Endothelial cell of umbilical vein (primary cell): ENCODE data around the gene AMIGO1. TPM values are rescaled to one million over a fixed set of nuclear protein-coding genes. Genes with fewer than 3 reads are reported as not detected.

Experiments used
- BruUV-seq: library from RNA; stranded (reverse); fragments of 400-500 nt; replicated peaks from 2 replicates; lab custom pipeline; 2021; lab: Mats Ljungman, UMichigan
- CTCF ChIA-PET: fragments of 300-600, 350-600 bp; sonication (Branson Sonifier 250); formaldehyde crosslinking; loops from one replicate; lab custom pipeline; 2021; ENCODE audit warnings: antibody characterized with exemption, inconsistent platforms; lab: Charles Lee
- POLR2A ChIA-PET: fragments of 300-600, 350-600 bp; sonication (Branson Sonifier 250); formaldehyde crosslinking; loops from one replicate; lab custom pipeline; 2021; ENCODE audit warnings: antibody characterized with exemption, inconsistent platforms; lab: Charles Lee
- DNase-seq: peaks from one replicate; pipeline ENCODE4 v3.0.0-alpha.2; 2011; ENCODE audit warnings: low read depth, low spot score
- FAIRE-seq: peaks from 2 replicates; lab custom pipeline; 2011; peaks lifted over from hg19 to GRCh38; lab: Jason Lieb, UNC
- H2AFZ ChIP-seq: 2 replicates; pipeline ENCODE4 v1.6.0; 2012; ENCODE audit warnings: low read depth, low read length, control low read depth, inconsistent platforms
- H3K27ac ChIP-seq: 2 replicates; pipeline ENCODE4 v1.5.1; 2011; ENCODE audit warnings: low read depth, mild to moderate bottlenecking, control low read depth, low read length, moderate library complexity; ENCODE audit not compliant: insufficient read depth
- H3K27me3 ChIP-seq, 2 experiments: 2 replicates each; pipeline versions ENCODE4 v1.6.0 to v1.6.1; 2011; ENCODE audit warnings: low read length in 2 of 2, mixed read lengths in 1 of 2; ENCODE audit not compliant: control insufficient read depth in 2 of 2, insufficient read depth in 2 of 2
- H3K36me3 ChIP-seq, 2 experiments: 2 replicates in 1 of 2; 3 replicates in 1 of 2; pipeline ENCODE4 v1.5.1; 2011; ENCODE audit warnings: low read length in 2 of 2, mild to moderate bottlenecking in 1 of 2, moderate library complexity in 1 of 2; ENCODE audit not compliant: control insufficient read depth in 2 of 2, insufficient read depth in 2 of 2; ENCODE audit errors: extremely low read depth in 1 of 2
- H3K4me1 ChIP-seq: 3 replicates; pipeline ENCODE4 v1.5.1; 2011; ENCODE audit warnings: mild to moderate bottlenecking, low read length; ENCODE audit not compliant: control insufficient read depth, insufficient read depth; ENCODE audit errors: extremely low read depth
- H3K4me2 ChIP-seq: 2 replicates; pipeline ENCODE4 v1.6.1; 2011; ENCODE audit warnings: low read length, control low read depth, mixed read lengths; ENCODE audit not compliant: insufficient read depth
- H3K4me3 ChIP-seq, 3 experiments: fragments of 200-600 bp in 1 of 3; sonication (generic), shearing (Covaris generic) in 1 of 3; replicated peaks in 1 of 3; 2 replicates each; pipeline ENCODE4 v1.5.1; 2011 to 2016; ENCODE audit warnings: control low read depth in 3 of 3, low read length in 3 of 3, mild to moderate bottlenecking in 2 of 3, inconsistent platforms in 1 of 3, low read depth in 1 of 3, moderate library complexity in 1 of 3; ENCODE audit not compliant: insufficient read depth in 1 of 3
- H3K79me2 ChIP-seq: 2 replicates; pipeline ENCODE4 v1.6.0; 2012; ENCODE audit warnings: low read length, inconsistent platforms; ENCODE audit not compliant: control insufficient read depth, insufficient read depth
- H3K9ac ChIP-seq: replicated peaks from 2 replicates; pipeline ENCODE3; 2011; ENCODE audit warnings: low read length, control low read depth; ENCODE audit not compliant: insufficient read depth; ENCODE audit errors: extremely low read depth
- H3K9me1 ChIP-seq: replicated peaks from 3 replicates; pipeline ENCODE4 v1.6.0; 2011; ENCODE audit warnings: mild to moderate bottlenecking, low read length; ENCODE audit not compliant: control insufficient read depth, insufficient read depth; ENCODE audit errors: extremely low read depth
- H3K9me3 ChIP-seq: replicated peaks from 2 replicates; pipeline ENCODE4 v1.5.1; 2012; ENCODE audit warnings: low read length, inconsistent platforms; ENCODE audit not compliant: control insufficient read depth, insufficient read depth
- H4K20me1 ChIP-seq: replicated peaks from 2 replicates; pipeline ENCODE3; 2011; ENCODE audit warnings: mild to moderate bottlenecking, low read length; ENCODE audit not compliant: control insufficient read depth, insufficient read depth; ENCODE audit errors: extremely low read depth
- CTCF ChIP-seq, 2 donors: IDR thresholded peaks; 1 replicate in 1 of 2; 2 replicates in 1 of 2; pipeline ENCODE4 v1.5.1; 2011; ENCODE audit warnings: low read length in 2 of 2, mild to moderate bottlenecking in 2 of 2, moderate library complexity in 2 of 2, control low read depth in 1 of 2, inconsistent platforms in 1 of 2, low read depth in 1 of 2; ENCODE audit not compliant: insufficient read depth in 1 of 2; ENCODE audit errors: extremely low read depth in 1 of 2
- EZH2 ChIP-seq: IDR thresholded peaks from 2 replicates; pipeline ENCODE4 v1.6.1; 2012; ENCODE audit warnings: borderline replicate concordance, low read depth, mild to moderate bottlenecking, moderate library complexity, low read length, inconsistent platforms; ENCODE audit not compliant: severe bottlenecking
- FOS ChIP-seq: IDR thresholded peaks from 2 replicates; pipeline ENCODE4 v1.6.1; 2011; ENCODE audit warnings: mild to moderate bottlenecking, low read length, moderate library complexity, borderline replicate concordance; ENCODE audit not compliant: insufficient read depth
- GATA2 ChIP-seq: IDR thresholded peaks from 2 replicates; pipeline ENCODE4 v1.7.0; 2011; ENCODE audit warnings: low read depth, mild to moderate bottlenecking, moderate library complexity, mixed read lengths, low read length; ENCODE audit not compliant: insufficient read length, insufficient read depth
- JUN ChIP-seq: IDR thresholded peaks from 2 replicates; pipeline ENCODE4 v1.6.1; 2011; ENCODE audit warnings: borderline replicate concordance, low read depth; ENCODE audit not compliant: insufficient read length, insufficient read depth
- MAX ChIP-seq: IDR thresholded peaks from 2 replicates; pipeline ENCODE4 v1.6.1; 2011; ENCODE audit not compliant: insufficient read depth, insufficient read length
- MYC ChIP-seq: IDR thresholded peaks from one replicate; pipeline ENCODE4 v1.6.1; 2011; ENCODE audit warnings: mild to moderate bottlenecking, low read depth, low read length
- POLR2A ChIP-seq: IDR thresholded peaks from 2 replicates; pipeline ENCODE4 v1.6.1; 2012; ENCODE audit warnings: low read depth, mild to moderate bottlenecking, control low read depth, low read length
- POLR2AphosphoS5 ChIP-seq: IDR thresholded peaks from 2 replicates; pipeline ENCODE4 v1.6.1; 2012; ENCODE audit warnings: low read depth, mild to moderate bottlenecking, control low read depth, low read length, moderate library complexity; ENCODE audit not compliant: insufficient read depth
- dilution Hi-C: fragments of 300-500 bp; cut with MboI; formaldehyde crosslinking; loops from one replicate; pipeline ENCODE4 v1.15.0; 2019; ENCODE audit warnings: low sequenced_read_pairs; ENCODE audit not compliant: extremely low pct_ligation_motif_present
- intact Hi-C: fragments of 100-400 bp; cut with micrococcal nuclease; formaldehyde crosslinking; loops from one replicate; pipeline ENCODE4 v1.10.0; 2022
- polyA plus RNA-seq, 4 experiments: library from polyadenylated mRNA; depleted of rRNA in 3 of 4; stranded (reverse) in 3 of 4; unstranded in 1 of 4; fragments of >200 nt; gene quantifications; 2 replicates each; pipeline versions ENCODE4 v1.2.1 to v1.2.3, GENCODE V29; 2011 to 2012; ENCODE audit warnings: missing spikeins in 1 of 4
- total RNA-seq: library from RNA; stranded (reverse); gene quantifications from 2 replicates; pipeline ENCODE4 v1.2.3, GENCODE V29; 2021

Gene AMIGO1
- total and polyA plus RNA-seq, 2 donors (not counting 3 experiments of a cell fraction or from before 2014, with no cell fraction given) = 0.80 to 0.88 TPM

GRCh38 chr1:109548321-109549267, 39.1 kb upstream of the AMIGO1 start, which contains the start of gene GNAI3:
Gene GNAI3, plus strand, starts transcription at chr1:109548615. Its CDS starts 106 bp downstream, at chr1:109548721.
- Histone ChIP-seq H3K9me3 (no peaks in the 10 kb centered on the region), H3K79me2 (peaks cover 60% of the 10 kb centered on the region), H4K20me1 (peaks cover 4% of the 10 kb centered on the region), H3K4me1 (peaks cover 29% of the 10 kb centered on the region), H3K27me3 (peaks cover 0 to 2% of the 10 kb centered on the region in 2 experiments), H3K36me3 (no peaks in the 10 kb centered on the region), H3K27ac (peak within 1 kb of the TSS; percentile 87), H3K4me2 (peak within 1 kb of the TSS; percentile 96), H3K4me3 (peak within 1 kb of the TSS; percentile 75 to 98 (median 96)), H2AFZ (peak within 1 kb of the TSS; percentile 74), H3K9me1 (peaks cover 2% of the 10 kb centered on the region), H3K9ac (peak within 1 kb of the TSS; percentile 97)
- CTCF ChIA-PET = interaction anchor here (1.0 to 4.5 kb wide), 19 partner anchors 11 to 436 kb away, joined by 3 to 61 read pairs (median 8); partner anchors contain the start of genes AHCYL1, AMPD2, GNAT2 and GSTM1
- dilution Hi-C loops (no loop called here), intact Hi-C loops (loop anchor here (1.0 to 10.0 kb wide), 3 partner anchors 33 to 346 kb away; no protein-coding TSS in a partner anchor)
- DNase-seq (peak; percentile 96), FAIRE-seq (peak; percentile 81)
- TF ChIP-seq FOS (no peak), JUN (no peak), MYC (no peak), EZH2 (no peak), POLR2A (peak; percentile 89), GATA2 (no peak), POLR2AphosphoS5 (peak; percentile 98), MAX (no peak), CTCF (IDR thresholded peaks at IDR 0.05; ENCODE audit: extremely low read depth in 1 of 2, insufficient read depth in 1 of 2, low read depth in 1 of 2, low read length in 2 of 2) (no peak)
- no TSS peak for BruUV-seq
- POLR2A ChIA-PET = interaction anchor here (0.7 to 2.1 kb wide), 8 partner anchors 11 to 92 kb away, joined by 3 to 12 read pairs (median 6); no protein-coding TSS in a partner anchor
